GM18520 (cell line): ENCODE measurements around the gene MEGF11.

ENCODE experiments used
- ATAC-seq: cut with Tn5 transposase; IDR thresholded peaks from one replicate; pipeline ENCODE4 v1.9.1; 2021; ENCODE audit not compliant: unreplicated experiment

MEGF11 gene

GRCh38 chr15:66219339-66219738 is 34.2 kb downstream of the MEGF11 start:
- ATAC-seq: no peak

- no peak for ATAC-seq
Observed at GRCh38 chr15:66216806-66217205, 36.7 kb downstream of the MEGF11 start.

GRCh38 chr15:66215811-66216210 is 37.7 kb downstream of the MEGF11 start:
- ATAC-seq: no peak

- ATAC-seq: no peak
Observed at GRCh38 chr15:66214246-66214645, 39.3 kb downstream of the MEGF11 start.

- ATAC-seq: no peak
Observed at GRCh38 chr15:66212563-66212921, 41.0 kb downstream of the MEGF11 start.

- no peak for ATAC-seq
Observed at GRCh38 chr15:66211670-66212562, 41.6 kb downstream of the MEGF11 start.

- ATAC-seq: no peak
Observed at GRCh38 chr15:66210684-66211083, 42.9 kb downstream of the MEGF11 start.

- no peak for ATAC-seq
Observed at GRCh38 chr15:66198757-66199156, 54.8 kb downstream of the MEGF11 start.

GRCh38 chr15:66196602-66197001 is 56.9 kb downstream of the MEGF11 start:
- ATAC-seq: no peak

GRCh38 chr15:66195621-66196230 is 57.8 kb downstream of the MEGF11 start:
- no peak for ATAC-seq

- ATAC-seq: no peak
Observed at GRCh38 chr15:66193066-66193465, 60.5 kb downstream of the MEGF11 start.

GRCh38 chr15:66190746-66191145 is 62.8 kb downstream of the MEGF11 start:
- ATAC-seq: no peak

GRCh38 chr15:66189291-66189690 is 64.3 kb downstream of the MEGF11 start:
- no peak for ATAC-seq

GRCh38 chr15:66188464-66188863 is 65.1 kb downstream of the MEGF11 start:
- no peak for ATAC-seq

- no peak for ATAC-seq
Observed at GRCh38 chr15:66187271-66187670, 66.3 kb downstream of the MEGF11 start.

GRCh38 chr15:66186049-66186825 is 67.3 kb downstream of the MEGF11 start:
- ATAC-seq: no peak

- ATAC-seq: no peak
Observed at GRCh38 chr15:66184936-66185790, 68.4 kb downstream of the MEGF11 start.

- ATAC-seq: no peak
Observed at GRCh38 chr15:66184492-66184891, 69.1 kb downstream of the MEGF11 start.

- ATAC-seq: no peak
Observed at GRCh38 chr15:66180531-66181097, 72.9 kb downstream of the MEGF11 start.

GRCh38 chr15:66178531-66178910 is 75.0 kb downstream of the MEGF11 start:
- no peak for ATAC-seq
